ENCODE data around the gene NHSL2. TPM values are rescaled to one million over a fixed set of nuclear protein-coding genes. Genes with fewer than 3 reads are reported as not detected.

The NHSL2 gene
- total RNA-seq, 2 donors from 2014 or later, result 1.6 to 2.9 TPM

DNA sequence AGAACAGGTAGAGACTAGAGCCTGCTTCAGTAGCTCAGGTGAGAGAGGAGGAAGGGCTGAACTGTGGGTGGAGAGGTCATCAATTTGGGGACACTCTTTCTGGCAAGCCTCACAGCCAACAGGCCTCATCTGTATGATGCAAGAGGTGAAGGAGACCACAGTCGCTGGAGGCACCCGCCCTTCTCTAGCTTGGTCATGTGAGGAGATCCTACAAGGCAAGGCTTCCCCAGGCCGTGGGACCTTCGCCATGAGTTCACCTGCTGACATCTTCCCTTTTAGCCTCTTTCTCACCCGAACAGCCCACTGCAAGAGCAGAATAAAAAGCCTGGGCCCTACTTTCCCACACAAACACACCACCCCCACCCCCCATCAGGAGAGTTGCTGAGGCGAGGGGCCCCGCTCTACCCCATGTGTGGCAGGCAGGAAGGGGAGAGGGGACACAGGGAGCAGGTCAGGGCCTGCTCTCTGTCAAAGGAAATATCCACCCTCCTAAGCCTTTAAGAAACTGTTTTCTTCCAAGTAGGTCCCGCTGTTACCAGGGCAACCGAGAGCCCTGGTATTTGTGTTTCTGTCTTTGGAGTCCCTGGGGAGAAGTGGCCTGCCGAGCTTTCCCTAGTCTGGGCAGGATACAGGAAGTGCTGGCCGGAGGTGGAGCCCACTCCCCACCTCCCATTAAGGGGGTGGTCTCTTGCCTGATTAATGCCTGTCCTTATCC lies 213.0 kb downstream of the NHSL2 start:
- H3K9me3 ChIP-seq, result no peaks in the 10 kb centered on the region
- ATAC-seq (peak; percentile 29), DNase-seq (peak in 2 of 4 donors; percentile 28 to 50)
- TF ChIP-seq, protein P1, sequence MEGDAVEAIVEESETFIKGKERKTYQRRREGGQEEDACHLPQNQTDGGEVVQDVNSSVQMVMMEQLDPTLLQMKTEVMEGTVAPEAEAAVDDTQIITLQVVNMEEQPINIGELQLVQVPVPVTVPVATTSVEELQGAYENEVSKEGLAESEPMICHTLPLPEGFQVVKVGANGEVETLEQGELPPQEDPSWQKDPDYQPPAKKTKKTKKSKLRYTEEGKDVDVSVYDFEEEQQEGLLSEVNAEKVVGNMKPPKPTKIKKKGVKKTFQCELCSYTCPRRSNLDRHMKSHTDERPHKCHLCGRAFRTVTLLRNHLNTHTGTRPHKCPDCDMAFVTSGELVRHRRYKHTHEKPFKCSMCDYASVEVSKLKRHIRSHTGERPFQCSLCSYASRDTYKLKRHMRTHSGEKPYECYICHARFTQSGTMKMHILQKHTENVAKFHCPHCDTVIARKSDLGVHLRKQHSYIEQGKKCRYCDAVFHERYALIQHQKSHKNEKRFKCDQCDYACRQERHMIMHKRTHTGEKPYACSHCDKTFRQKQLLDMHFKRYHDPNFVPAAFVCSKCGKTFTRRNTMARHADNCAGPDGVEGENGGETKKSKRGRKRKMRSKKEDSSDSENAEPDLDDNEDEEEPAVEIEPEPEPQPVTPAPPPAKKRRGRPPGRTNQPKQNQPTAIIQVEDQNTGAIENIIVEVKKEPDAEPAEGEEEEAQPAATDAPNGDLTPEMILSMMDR (IDR thresholded peaks at IDR 0.05), result no peak
- no peak for TF ChIP-seq POLR2A (IDR thresholded peaks at IDR 0.05)
- intact Hi-C loops (cut with DNase I), result loop anchor here (5.0 kb wide), 1 partner anchor 121 kb away; no protein-coding TSS in a partner anchor
- 38 to 67% methylated on average over 1 to 9 of the region's 11 CpGs for WGBS, 2 donors
- no peaks in the 10 kb centered on the region for H3K36me3 ChIP-seq (replicated peaks in 1 of 2; ENCODE audit: insufficient read depth in 1 of 2, low read depth in 2 of 2)
- no peak overlapping the region for H3K4me3 ChIP-seq
- no peaks in the 10 kb centered on the region for H3K27me3 ChIP-seq
- H3K4me1 ChIP-seq, result no peaks in the 10 kb centered on the region
- H3K27ac ChIP-seq, result no peak overlapping the region

DNA sequence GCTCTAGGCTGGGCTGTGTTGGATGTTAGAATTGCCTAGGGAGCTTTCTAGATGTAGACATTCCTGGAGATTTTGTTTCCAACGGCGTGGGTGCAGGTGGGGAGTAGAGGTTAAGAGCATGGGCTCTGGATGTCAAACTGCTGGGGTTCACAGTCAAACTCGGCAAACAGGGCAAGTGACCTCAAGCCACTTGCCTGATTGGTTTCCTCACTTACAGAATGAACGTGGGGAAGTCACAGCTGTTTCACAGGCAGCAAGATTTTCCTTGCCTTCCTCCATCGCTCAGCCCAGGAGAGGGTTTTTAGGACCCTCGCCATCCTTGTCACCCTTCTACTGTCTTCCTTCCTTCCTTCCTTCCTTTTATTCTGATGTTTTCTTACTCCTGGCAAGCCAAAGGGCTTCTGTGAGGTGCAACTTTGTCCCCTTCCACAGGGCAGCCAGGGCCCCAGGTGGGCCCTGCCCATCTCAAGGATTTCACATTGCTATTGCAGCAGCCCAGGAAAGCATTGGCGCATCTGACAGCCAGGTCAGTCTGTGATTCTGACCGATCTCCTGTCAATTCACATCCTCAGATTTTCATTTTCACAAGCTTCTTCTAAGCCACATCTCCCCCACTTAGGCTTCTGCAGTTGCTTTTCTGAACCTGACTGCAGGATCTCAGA lies 214.0 kb downstream of the NHSL2 start:
- H3K36me3 ChIP-seq (replicated peaks in 1 of 2; ENCODE audit: insufficient read depth in 1 of 2, low read depth in 2 of 2), result no peaks in the 10 kb centered on the region
- intact Hi-C loops (cut with DNase I), result loop anchor here (5.0 kb wide), 1 partner anchor 122 kb away; no protein-coding TSS in a partner anchor
- DNase-seq, result no peak
- no peaks in the 10 kb centered on the region for H3K9me3 ChIP-seq
- no peak overlapping the region for H3K4me3 ChIP-seq
- WGBS, 2 donors, result 39 to 92% methylated on average over 3 to 8 of the region's 8 CpGs
- H3K4me1 ChIP-seq, result no peaks in the 10 kb centered on the region
- no peak overlapping the region for H3K27ac ChIP-seq
- ATAC-seq, result no peak
- no peaks in the 10 kb centered on the region for H3K27me3 ChIP-seq
- TF ChIP-seq POLR2A (IDR thresholded peaks at IDR 0.05), result no peak

DNA sequence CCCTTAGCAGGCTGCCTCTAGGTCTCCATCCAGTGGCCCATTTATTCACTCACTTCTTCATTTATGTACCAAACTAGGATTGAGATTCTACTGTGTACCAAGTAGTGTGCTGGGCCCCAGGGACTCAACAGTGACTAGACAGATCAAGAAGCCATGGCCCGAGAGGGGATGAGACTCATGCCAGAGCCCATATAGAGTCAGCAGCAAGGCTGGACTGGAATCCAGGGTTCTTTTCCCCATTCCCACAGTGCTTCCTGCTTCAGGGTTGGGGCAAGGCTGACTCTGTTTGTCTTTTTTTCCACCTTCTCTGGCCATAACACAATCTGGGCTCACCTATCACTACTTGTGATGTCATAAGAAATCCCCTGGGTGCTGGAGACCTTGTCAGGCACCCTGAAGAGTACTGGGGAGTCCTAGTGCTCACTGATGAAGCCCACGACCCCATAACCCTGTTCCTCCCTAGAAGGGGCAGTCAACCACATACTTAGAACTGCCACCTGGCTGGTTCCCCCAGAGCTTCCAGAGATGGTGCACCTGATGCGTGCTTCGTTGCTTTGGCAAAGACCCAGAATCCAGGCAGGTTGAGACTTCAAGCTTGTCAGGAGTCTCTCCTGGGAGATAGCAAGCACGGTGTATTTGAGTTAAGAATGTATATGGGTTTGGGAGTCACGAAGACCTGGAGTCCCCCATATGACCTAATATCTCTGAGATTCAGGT lies 214.8 kb downstream of the NHSL2 start:
- no peaks in the 10 kb centered on the region for H3K4me1 ChIP-seq
- 35% methylated on average over 5 of the region's 6 CpGs for WGBS, 2 donors

DNA sequence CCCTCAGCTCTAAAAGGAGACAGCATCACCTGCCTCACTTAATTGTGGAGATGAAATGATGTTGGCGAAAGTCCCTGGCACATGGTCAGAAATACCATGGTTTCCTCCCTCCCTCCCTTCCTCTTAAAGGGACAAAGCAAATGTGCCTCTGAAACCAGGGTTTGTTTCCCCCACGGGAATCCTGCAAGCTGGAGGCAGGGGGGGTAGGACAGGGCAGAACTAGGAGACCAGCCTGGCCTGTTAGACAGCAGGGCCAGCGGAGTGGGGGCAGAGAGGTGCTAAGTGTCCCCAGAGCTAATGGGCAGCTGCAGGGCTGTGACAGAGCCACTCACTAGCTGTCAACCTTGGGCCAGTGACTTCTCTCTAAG lies 215.4 kb downstream of the NHSL2 start:
- H3K4me3 ChIP-seq, result no peak overlapping the region
- ATAC-seq, result no peak
- intact Hi-C loops (cut with DNase I), result no loop called here
- WGBS, 2 donors, result 9 to 14% methylated on average over 1 to 2 of the region's 3 CpGs
- DNase-seq, result no peak
- TF ChIP-seq, protein P1 (IDR thresholded peaks at IDR 0.05), result no peak
- no peak for TF ChIP-seq POLR2A (IDR thresholded peaks at IDR 0.05)
- H3K4me1 ChIP-seq, result no peaks in the 10 kb centered on the region
- no peaks in the 10 kb centered on the region for H3K9me3 ChIP-seq
- H3K36me3 ChIP-seq (replicated peaks in 1 of 2; ENCODE audit: insufficient read depth in 1 of 2, low read depth in 2 of 2), result no peaks in the 10 kb centered on the region
- H3K27me3 ChIP-seq, result no peaks in the 10 kb centered on the region
- no peak overlapping the region for H3K27ac ChIP-seq

More for the DNA sequence above, 214.8 kb downstream of the NHSL2 start:
- DNase-seq, result no peak
- ATAC-seq, result no peak
- intact Hi-C loops (cut with DNase I), result no loop called here
- TF ChIP-seq, protein P1 (IDR thresholded peaks at IDR 0.05), result no peak
- no peak for TF ChIP-seq POLR2A (IDR thresholded peaks at IDR 0.05)
- H3K4me3 ChIP-seq, result no peak overlapping the region
- no peaks in the 10 kb centered on the region for H3K36me3 ChIP-seq (replicated peaks in 1 of 2; ENCODE audit: insufficient read depth in 1 of 2, low read depth in 2 of 2)
- H3K9me3 ChIP-seq, result no peaks in the 10 kb centered on the region
- H3K27ac ChIP-seq, result no peak overlapping the region
- no peaks in the 10 kb centered on the region for H3K27me3 ChIP-seq

DNA sequence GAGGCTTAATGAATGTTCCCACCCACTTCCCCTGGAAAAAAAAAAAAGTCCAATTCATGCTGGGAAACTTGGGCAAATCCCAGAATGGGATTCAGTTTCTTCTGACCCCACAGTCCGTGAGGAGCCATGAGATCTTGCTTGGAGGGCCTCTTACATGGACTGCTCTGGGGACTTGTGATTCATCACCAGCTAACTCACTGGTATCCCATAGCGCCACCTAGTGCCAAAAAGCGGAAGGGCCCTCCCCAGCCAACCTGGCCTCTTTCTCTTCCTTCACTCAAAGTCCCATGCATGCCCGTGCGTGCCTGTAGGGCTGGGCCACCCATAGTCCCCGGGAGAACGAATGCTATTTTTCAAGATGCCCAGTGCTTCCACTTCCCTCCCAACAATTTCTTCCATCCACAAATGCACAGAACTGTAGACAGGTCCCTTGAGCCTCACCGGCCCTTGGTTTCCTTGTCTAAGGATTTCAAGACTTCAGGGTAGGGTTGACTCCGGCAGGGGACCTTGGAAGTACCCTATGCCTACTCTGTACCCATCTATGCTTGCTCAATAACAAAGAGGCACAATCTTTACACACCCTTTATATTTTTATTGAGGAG lies 216.0 kb downstream of the NHSL2 start:
- no peaks in the 10 kb centered on the region for H3K36me3 ChIP-seq (replicated peaks in 1 of 2; ENCODE audit: insufficient read depth in 1 of 2, low read depth in 2 of 2)
- DNase-seq (peak; percentile 78 to 87 (median 82)), ATAC-seq (peak; percentile 79)
- no peaks in the 10 kb centered on the region for H3K9me3 ChIP-seq
- H3K27me3 ChIP-seq, result no peaks in the 10 kb centered on the region
- TF ChIP-seq POLR2A (IDR thresholded peaks at IDR 0.05), result no peak
- TF ChIP-seq, protein P1 (IDR thresholded peaks at IDR 0.05), result peak; percentile 59 to 84 (median 72)
- intact Hi-C loops (cut with DNase I), result no loop called here
- H3K4me3 ChIP-seq, result no peak overlapping the region
- no peak overlapping the region for H3K27ac ChIP-seq
- WGBS, 2 donors, result 22% methylated on average over 3 to 7 of the region's 9 CpGs
- no peaks in the 10 kb centered on the region for H3K4me1 ChIP-seq

All from body of pancreas (tissue), 4 donors.